Caco-2 (cell line): ENCODE measurements around the gene TMEM54. TPM values are rescaled to one million over a fixed set of nuclear protein-coding genes. Genes with fewer than 3 reads are reported as not detected.

Experiments used
- Bru-seq: library from RNA; stranded (reverse); fragments of 400-500 nt; gene quantifications from one replicate; lab custom pipeline; 2021; lab: Mats Ljungman, UMichigan
- BruChase-seq, 2 experiments: library from RNA; stranded (reverse); fragments of 400-500 nt; gene quantifications; one replicate each; lab custom pipeline; 2021; lab: Mats Ljungman, UMichigan
- BruUV-seq: library from RNA; stranded (reverse); fragments of 400-500 nt; replicated peaks from 2 replicates; lab custom pipeline; 2021; lab: Mats Ljungman, UMichigan
- CTCF ChIA-PET: fragments of 300-600 bp; sonication (Branson Sonifier 250); formaldehyde crosslinking; loops from one replicate; lab custom pipeline; 2022; ENCODE audit warnings: antibody characterized with exemption; lab: Charles Lee
- POLR2A ChIA-PET: fragments of 300-600 bp; sonication (Branson Sonifier 250); formaldehyde crosslinking; loops from one replicate; lab custom pipeline; 2022; ENCODE audit warnings: antibody characterized with exemption; lab: Charles Lee
- DNase-seq, 2 experiments: peaks; one replicate each; pipeline versions ENCODE4 v3.0.0 to v3.0.0-alpha.2; 2020 to 2022
- H3K27me3 ChIP-seq: replicated peaks from 2 replicates; pipeline ENCODE4 v1.6.0; 2011; ENCODE audit warnings: low read length; ENCODE audit not compliant: control insufficient read depth, insufficient read depth
- H3K36me3 ChIP-seq: 2 replicates; pipeline ENCODE4 v1.5.1; 2011; ENCODE audit warnings: low read length; ENCODE audit not compliant: control insufficient read depth, insufficient read depth
- H3K4me1 ChIP-seq: fragments of 250-450 bp; sonication (Bioruptor Pico); 2 replicates; pipeline ENCODE4 v1.5.1; 2020; ENCODE audit warnings: mild to moderate bottlenecking
- H3K4me3 ChIP-seq: 2 replicates; pipeline ENCODE4 v1.5.1; 2011; ENCODE audit warnings: low read depth, mild to moderate bottlenecking, control low read depth, low read length
- H3K9me3 ChIP-seq: fragments of 250-450 bp; sonication (Bioruptor Pico); 2 replicates; pipeline ENCODE4 v1.5.1; 2020; ENCODE audit warnings: mild to moderate bottlenecking, moderate library complexity
- H3K27ac Mint-ChIP-seq: one replicate; pipeline ENCODE4 v1.8.0; 2022; ENCODE audit warnings: mixed read lengths; ENCODE audit not compliant: unreplicated experiment
- H3K27me3 Mint-ChIP-seq: one replicate; pipeline ENCODE4 v1.8.0; 2022; ENCODE audit warnings: mixed read lengths; ENCODE audit not compliant: insufficient read depth, unreplicated experiment
- H3K36me3 Mint-ChIP-seq: one replicate; pipeline ENCODE4 v1.8.0; 2022; ENCODE audit warnings: mild to moderate bottlenecking, mixed read lengths; ENCODE audit not compliant: insufficient read depth, unreplicated experiment
- H3K4me1 Mint-ChIP-seq: one replicate; pipeline ENCODE4 v1.8.0; 2022; ENCODE audit warnings: low read depth, mixed read lengths; ENCODE audit not compliant: unreplicated experiment
- H3K4me3 Mint-ChIP-seq: one replicate; pipeline ENCODE4 v1.8.0; 2022; ENCODE audit warnings: mild to moderate bottlenecking, moderate library complexity, mixed read lengths; ENCODE audit not compliant: unreplicated experiment
- H3K9me3 Mint-ChIP-seq: one replicate; pipeline ENCODE4 v1.8.0; 2022; ENCODE audit warnings: mixed read lengths; ENCODE audit not compliant: unreplicated experiment
- CTCF ChIP-seq, 2 experiments: fragments of 200-600 bp in 1 of 2; IDR thresholded peaks; 1 replicate in 1 of 2; 2 replicates in 1 of 2; pipeline versions ENCODE4 v1.5.1 to v1.8.0; 2011 to 2022; ENCODE audit warnings: antibody characterized with exemption in 1 of 2, control low read depth in 1 of 2, inconsistent platforms in 1 of 2, low read depth in 1 of 2, low read length in 1 of 2, mild to moderate bottlenecking in 1 of 2, moderate library complexity in 1 of 2; ENCODE audit not compliant: insufficient read depth in 1 of 2, severe bottlenecking in 1 of 2, unreplicated experiment in 1 of 2
- intact Hi-C: fragments of 100-400 bp; cut with micrococcal nuclease; formaldehyde crosslinking; loops from one replicate; pipeline ENCODE4 v1.10.0; 2022; ENCODE audit not compliant: unreplicated experiment
- long read RNA-seq: library from polyadenylated mRNA; stranded (forward); transcript quantifications from one replicate; pipeline ENCODE4 v2.0.0, GENCODE V29; 2022
- total RNA-seq: library from RNA; stranded (reverse); gene quantifications from 2 replicates; pipeline ENCODE4 v1.2.3, GENCODE V29; 2022

The TMEM54 gene
- total RNA-seq (48.1 and 50.1 TPM in 2 replicates), Bru-seq, nascent RNA (percentile 51 among the genes with signal in this experiment), BruChase-seq, experiment 1, labeled RNA remaining after a 2-hour chase (percentile 54 among the genes with signal in this experiment), BruChase-seq, experiment 2, labeled RNA remaining after a 6-hour chase (percentile 58 among the genes with signal in this experiment)
- long read RNA-seq, transcript TMEM54-202 (6 exons, 999 nt): major isoform, 111 of 125 reads
- long read RNA-seq, partial matches to known transcripts: 1 of 125 reads
- long read RNA-seq, other reads (novel, unspliced or antisense): 9 of 125 reads

GRCh38 chr1:32900956-32901822, at the start of gene TMEM54:
TMEM54 (minus strand) TSS chr1:32901389; CDS start chr1:32901238, 151 bp downstream.
- Histone ChIP-seq H3K27me3 (no peaks in the 10 kb centered on the region), H3K4me1 (no peaks in the 10 kb centered on the region), H3K9me3 (no peaks in the 10 kb centered on the region), H3K4me3 (peak within 1 kb of the TSS; percentile 46), H3K36me3 (no peaks in the 10 kb centered on the region)
- Mint-ChIP-seq H3K4me1 (no peaks in the 10 kb centered on the region), H3K27ac (peak within 1 kb of the TSS; percentile 57), H3K9me3 (no peaks in the 10 kb centered on the region), H3K36me3 (no peaks in the 10 kb centered on the region), H3K4me3 (peak within 1 kb of the TSS; percentile 74), H3K27me3 (no peaks in the 10 kb centered on the region)
- no peak for TF ChIP-seq CTCF (IDR thresholded peaks at IDR 0.05; ENCODE audit: insufficient read depth in 1 of 2, low read depth in 1 of 2, low read length in 1 of 2, severe bottlenecking in 1 of 2, unreplicated experiment in 1 of 2)
- CTCF ChIA-PET: no interaction called here
- DNase-seq: peak; percentile 62 to 85
- POLR2A ChIA-PET: no interaction called here
- intact Hi-C loops: no loop called here
- TSS peak; percentile 52 for BruUV-seq

- no peak for TF ChIP-seq CTCF (IDR thresholded peaks at IDR 0.05; ENCODE audit: insufficient read depth in 1 of 2, low read depth in 1 of 2, low read length in 1 of 2, severe bottlenecking in 1 of 2, unreplicated experiment in 1 of 2)
- H3K4me1 ChIP-seq: peaks cover 36% of the 10 kb centered on the region
- intact Hi-C loops: loop anchor here (2.0 to 5.0 kb wide), 2 partner anchors 15 to 58 kb away; no protein-coding TSS in a partner anchor
- ChIA-PET CTCF (no interaction called here), POLR2A (interaction anchor here (1.7 kb wide), 1 partner anchor 15 kb away, joined by 6 read pairs; the partner anchor contains the start of gene RNF19B)
- no peaks in the 10 kb centered on the region for H3K27me3 Mint-ChIP-seq
- H3K27me3 ChIP-seq: no peaks in the 10 kb centered on the region
- H3K4me1 Mint-ChIP-seq: peaks cover 8% of the 10 kb centered on the region
- no peaks in the 10 kb centered on the region for H3K36me3 ChIP-seq
- no peak overlapping the region for H3K4me3 Mint-ChIP-seq
- no peak overlapping the region for H3K27ac Mint-ChIP-seq
- H3K36me3 Mint-ChIP-seq: peaks cover 3% of the 10 kb centered on the region
- DNase-seq: no peak
- H3K4me3 ChIP-seq: no peak overlapping the region
- BruUV-seq: no TSS peak
- no peaks in the 10 kb centered on the region; the same call in 1 of the 2 replicates for H3K9me3 ChIP-seq
- H3K9me3 Mint-ChIP-seq: no peaks in the 10 kb centered on the region
Measured at GRCh38 chr1:32949519-32949918, 48.3 kb upstream of the TMEM54 start.

- H3K27ac Mint-ChIP-seq: no peak overlapping the region
- H3K9me3 ChIP-seq: no peaks in the 10 kb centered on the region; the same call in 1 of the 2 replicates
- intact Hi-C loops: loop anchor here (2.0 to 5.0 kb wide), 2 partner anchors 14 to 58 kb away; no protein-coding TSS in a partner anchor
Measured at GRCh38 chr1:32948905-32949304, 47.7 kb upstream of the TMEM54 start.

More at GRCh38 chr1:32948905-32949304, 47.7 kb upstream of the TMEM54 start:
- Histone ChIP-seq H3K27me3 (no peaks in the 10 kb centered on the region), H3K4me3 (no peak overlapping the region), H3K36me3 (no peaks in the 10 kb centered on the region), H3K4me1 (peaks cover 36% of the 10 kb centered on the region)
- peak in 1 of 2 experiments; percentile 13 for DNase-seq
- Mint-ChIP-seq H3K9me3 (no peaks in the 10 kb centered on the region), H3K36me3 (peaks cover 8% of the 10 kb centered on the region), H3K4me1 (peaks cover 8% of the 10 kb centered on the region), H3K4me3 (peak overlapping the region; percentile 22), H3K27me3 (no peaks in the 10 kb centered on the region)
- CTCF ChIA-PET: no interaction called here
- no peak for TF ChIP-seq CTCF (IDR thresholded peaks at IDR 0.05; ENCODE audit: insufficient read depth in 1 of 2, low read depth in 1 of 2, low read length in 1 of 2, severe bottlenecking in 1 of 2, unreplicated experiment in 1 of 2)
- POLR2A ChIA-PET: interaction anchor here (1.7 kb wide), 1 partner anchor 16 kb away, joined by 6 read pairs; the partner anchor contains the start of gene RNF19B
- no TSS peak for BruUV-seq
